UCSD-AML1 (cell line): ENCODE results near the gene SLC38A7.
"Not testable (repeated sequence)": the region's sequence is repeated elsewhere in the genome, so short reads cannot be mapped to it uniquely, and the experiment has no call there.

Source experiments
- DNase-seq: peaks from one replicate; lab custom pipeline; 2025; ENCODE audit not compliant: unreplicated experiment; lab: John Stamatoyannopoulos, UW

SLC38A7 gene

GRCh38 chr16:58678716-58679115, 5.9 kb downstream of the SLC38A7 start:
- DNase-seq, result peak; percentile 17

- no peak for DNase-seq
Measured at GRCh38 chr16:58678269-58678668, 6.3 kb downstream of the SLC38A7 start.

GRCh38 chr16:58670946-58671583, 13.5 kb downstream of the SLC38A7 start:
- DNase-seq, result no peak

- DNase-seq, result no peak
Measured at GRCh38 chr16:58670177-58670576, 14.4 kb downstream of the SLC38A7 start.

- DNase-seq, result no peak
Measured at GRCh38 chr16:58665200-58665599, 19.4 kb downstream of the SLC38A7 start.

GRCh38 chr16:58661199-58661830, 23.3 kb downstream of the SLC38A7 start:
- DNase-seq, result no peak

- not testable (repeated sequence) for DNase-seq
Measured at GRCh38 chr16:58659911-58660310, 24.7 kb downstream of the SLC38A7 start.

- no peak for DNase-seq
Measured at GRCh38 chr16:58658796-58659211, 25.8 kb downstream of the SLC38A7 start.

- DNase-seq, result no peak
Measured at GRCh38 chr16:58656899-58657298, 27.7 kb downstream of the SLC38A7 start.

- no peak for DNase-seq
Measured at GRCh38 chr16:58655215-58655596, 29.4 kb downstream of the SLC38A7 start.

GRCh38 chr16:58654560-58655214, 29.9 kb downstream of the SLC38A7 start:
- no peak for DNase-seq

- DNase-seq, result no peak
Measured at GRCh38 chr16:58652741-58653140, 31.8 kb downstream of the SLC38A7 start.

GRCh38 chr16:58651965-58652348, 32.6 kb downstream of the SLC38A7 start:
- DNase-seq, result no peak

- no peak for DNase-seq
Measured at GRCh38 chr16:58649707-58650106, 34.9 kb downstream of the SLC38A7 start.

GRCh38 chr16:58647107-58647506, 37.5 kb downstream of the SLC38A7 start:
- no peak for DNase-seq

GRCh38 chr16:58644765-58645487, 39.6 kb downstream of the SLC38A7 start:
- DNase-seq, result no peak

- DNase-seq, result no peak
Measured at GRCh38 chr16:58644108-58644507, 40.5 kb downstream of the SLC38A7 start.

- DNase-seq, result no peak
Measured at GRCh38 chr16:58640949-58641348, 43.6 kb downstream of the SLC38A7 start.

GRCh38 chr16:58639836-58640235, 44.7 kb downstream of the SLC38A7 start:
- DNase-seq, result no peak

GRCh38 chr16:58639230-58639629, 45.3 kb downstream of the SLC38A7 start:
- no peak for DNase-seq

GRCh38 chr16:58638148-58639036, 46.2 kb downstream of the SLC38A7 start:
- DNase-seq, result no peak
